Measurements from ENCODE around the gene TELO2.

- no peak for TF ChIP-seq CTCF (IDR thresholded peaks at IDR 0.05)
- TF ChIP-seq POLR2A (IDR thresholded peaks at IDR 0.05): no peak
Measured at GRCh38 chr16:1510941-1511351, 17.8 kb downstream of the TELO2 start.

Measured in Peyer's patch (tissue), 4 donors.